ENCODE measurements around the gene KIF1A.

The KIF1A gene

GRCh38 chr2:240819858-240820606 lies at the start of gene KIF1A:
Gene KIF1A (minus strand): TSS chr2:240820219. CDS start chr2:240797752, 22,467 bp downstream.
- peak; percentile 75 for DNase-seq

GRCh38 chr2:240869109-240869955 lies 49.3 kb upstream of the KIF1A start:
- DNase-seq, result no peak

GRCh38 chr2:240868286-240869108 lies 48.5 kb upstream of the KIF1A start, which contains the start of gene AGXT:
Gene AGXT (plus strand): TSS chr2:240868824. CDS start chr2:240868866, 42 bp downstream.
- DNase-seq, result no peak

- DNase-seq, result no peak
Observed at GRCh38 chr2:240865391-240865790, 45.4 kb upstream of the KIF1A start.

GRCh38 chr2:240864475-240864874 lies 44.5 kb upstream of the KIF1A start:
- DNase-seq, result no peak

- DNase-seq, result no peak
Observed at GRCh38 chr2:240861547-240861946, 41.5 kb upstream of the KIF1A start.

- no peak for DNase-seq
Observed at GRCh38 chr2:240858871-240859270, 38.9 kb upstream of the KIF1A start.

GRCh38 chr2:240858321-240858720 lies 38.3 kb upstream of the KIF1A start:
- DNase-seq, result no peak

- no peak for DNase-seq
Observed at GRCh38 chr2:240857039-240858008, 37.3 kb upstream of the KIF1A start.

GRCh38 chr2:240856151-240856980 lies 36.3 kb upstream of the KIF1A start:
- DNase-seq, result no peak

GRCh38 chr2:240855670-240856069 lies 35.7 kb upstream of the KIF1A start:
- DNase-seq, result no peak

- no peak for DNase-seq
Observed at GRCh38 chr2:240852671-240853314, 32.8 kb upstream of the KIF1A start.

- peak; percentile 58 for DNase-seq
Observed at GRCh38 chr2:240851078-240851991, 31.3 kb upstream of the KIF1A start.

- DNase-seq, result no peak
Observed at GRCh38 chr2:240850756-240851077, 30.7 kb upstream of the KIF1A start.

- DNase-seq, result no peak
Observed at GRCh38 chr2:240850026-240850425, 30.0 kb upstream of the KIF1A start.

- no peak for DNase-seq
Observed at GRCh38 chr2:240848900-240849680, 29.1 kb upstream of the KIF1A start.

GRCh38 chr2:240847817-240848216 lies 27.8 kb upstream of the KIF1A start:
- DNase-seq, result no peak

- DNase-seq, result no peak
Observed at GRCh38 chr2:240846873-240847595, 27.0 kb upstream of the KIF1A start.
